Head of caudate nucleus (tissue), 42 donors: ENCODE measurements around the gene FBXO8.

Experiments used
- DNase-seq, 42 donors: peaks; one replicate each; pipeline versions ENCODE4 v3.0.0 to v3.0.0-alpha.2; 2020 to 2021; ENCODE audit warnings: mixed read lengths in 7 of 42
- intact Hi-C: fragments of 100-400 bp; cut with DNase I; formaldehyde crosslinking; loops from one replicate; pipeline ENCODE4 v1.15.0; 2022

Gene FBXO8

GRCh38 chr4:174215057-174215456 lies 68.4 kb downstream of the FBXO8 start:
- DNase-seq, result no peak
- intact Hi-C loops, result loop anchor here (10.0 kb wide), 1 partner anchor 680 kb away; the partner anchor contains the start of gene HAND2

- no peak for DNase-seq
- intact Hi-C loops, result loop anchor here (10.0 kb wide), 1 partner anchor 679 kb away; the partner anchor contains the start of gene HAND2
These were observed 69.2 kb downstream of the FBXO8 start for GRCh38 chr4:174214101-174214878.

GRCh38 chr4:174213731-174214100 lies 69.8 kb downstream of the FBXO8 start:
- no peak for DNase-seq
- intact Hi-C loops, result loop anchor here (10.0 kb wide), 1 partner anchor 679 kb away; the partner anchor contains the start of gene HAND2

GRCh38 chr4:174212061-174212460 lies 71.4 kb downstream of the FBXO8 start:
- no peak for DNase-seq
- intact Hi-C loops, result loop anchor here (10.0 kb wide), 1 partner anchor 677 kb away; the partner anchor contains the start of gene HAND2

GRCh38 chr4:174211622-174212044 lies 71.8 kb downstream of the FBXO8 start:
- intact Hi-C loops, result loop anchor here (10.0 kb wide), 1 partner anchor 677 kb away; the partner anchor contains the start of gene HAND2
- DNase-seq, result no peak

- intact Hi-C loops, result loop anchor here (10.0 kb wide), 1 partner anchor 676 kb away; the partner anchor contains the start of gene HAND2
These were observed 72.4 kb downstream of the FBXO8 start for GRCh38 chr4:174210952-174211490.

GRCh38 chr4:174210354-174210753 lies 73.1 kb downstream of the FBXO8 start:
- intact Hi-C loops, result loop anchor here (10.0 kb wide), 1 partner anchor 676 kb away; the partner anchor contains the start of gene HAND2
- no peak for DNase-seq

More at GRCh38 chr4:174210952-174211490, 72.4 kb downstream of the FBXO8 start:
- no peak for DNase-seq

- DNase-seq, result no peak
- intact Hi-C loops, result no loop called here
These were observed 74.1 kb downstream of the FBXO8 start for GRCh38 chr4:174209341-174209740.

GRCh38 chr4:174207367-174207766 lies 76.1 kb downstream of the FBXO8 start:
- intact Hi-C loops, result no loop called here
- DNase-seq, result no peak

GRCh38 chr4:174204164-174204831 lies 79.2 kb downstream of the FBXO8 start:
- intact Hi-C loops, result no loop called here

GRCh38 chr4:174201871-174202270 lies 81.6 kb downstream of the FBXO8 start:
- no peak for DNase-seq
- intact Hi-C loops, result no loop called here

More at GRCh38 chr4:174204164-174204831, 79.2 kb downstream of the FBXO8 start:
- no peak for DNase-seq

GRCh38 chr4:174199735-174200134 lies 83.7 kb downstream of the FBXO8 start:
- intact Hi-C loops, result no loop called here
- no peak for DNase-seq

GRCh38 chr4:174198828-174199227 lies 84.6 kb downstream of the FBXO8 start:
- no peak for DNase-seq

GRCh38 chr4:174198396-174198795 lies 85.1 kb downstream of the FBXO8 start:
- DNase-seq, result no peak
- intact Hi-C loops, result no loop called here

More at GRCh38 chr4:174198828-174199227, 84.6 kb downstream of the FBXO8 start:
- intact Hi-C loops, result no loop called here

- intact Hi-C loops, result no loop called here
- DNase-seq, result no peak
These were observed 89.8 kb downstream of the FBXO8 start for GRCh38 chr4:174193438-174194374.

- no peak for DNase-seq
- intact Hi-C loops, result no loop called here
These were observed 90.5 kb downstream of the FBXO8 start for GRCh38 chr4:174192943-174193342.

GRCh38 chr4:174190832-174191500 lies 92.5 kb downstream of the FBXO8 start:
- no peak for DNase-seq
- intact Hi-C loops, result no loop called here

- DNase-seq, result no peak
- intact Hi-C loops, result no loop called here
These were observed 94.0 kb downstream of the FBXO8 start for GRCh38 chr4:174189392-174190015.
